ENCODE measurements around the gene PCSK5. TPM values are rescaled to one million over a fixed set of nuclear protein-coding genes. Genes with fewer than 3 reads are reported as not detected.

Gene PCSK5
- total RNA-seq, 4 donors from 2014 or later, result 37.7 to 53.4 (median 43.1) TPM

GRCh38 chr9:75885652-75886051 is 4.8 kb upstream of the PCSK5 start:
- ATAC-seq (ENCODE audit: low FRiP score), result no peak
- no peak for DNase-seq (ENCODE audit: low spot score)
- TF ChIP-seq CTCF (IDR thresholded peaks at IDR 0.05), result no peak

- no peak for ATAC-seq (ENCODE audit: low FRiP score)
- TF ChIP-seq CTCF (IDR thresholded peaks at IDR 0.05), result no peak
- no peak for DNase-seq (ENCODE audit: low spot score)
Measured at GRCh38 chr9:75889577-75889976, 896 bp upstream of the PCSK5 start.

- ATAC-seq (ENCODE audit: low FRiP score), result peak; percentile 51
- DNase-seq (ENCODE audit: low spot score), result no peak
Measured at GRCh38 chr9:75889977-75890471, 449 bp upstream of the PCSK5 start.

GRCh38 chr9:75891277-75891741 is 836 bp downstream of the PCSK5 start:
- ATAC-seq (ENCODE audit: low FRiP score), result peak; percentile 43
- TF ChIP-seq CTCF (IDR thresholded peaks at IDR 0.05), result no peak
- peak; percentile 40 for DNase-seq (ENCODE audit: low spot score)

More at GRCh38 chr9:75889977-75890471, 449 bp upstream of the PCSK5 start:
- no peak for TF ChIP-seq CTCF (IDR thresholded peaks at IDR 0.05)

- DNase-seq (ENCODE audit: low spot score) (no peak), ATAC-seq (ENCODE audit: low FRiP score) (no peak)
- no peak for TF ChIP-seq CTCF (IDR thresholded peaks at IDR 0.05)
Measured at GRCh38 chr9:75891771-75892215, 1.3 kb downstream of the PCSK5 start.

- DNase-seq (ENCODE audit: low spot score), result no peak
- no peak for TF ChIP-seq CTCF (IDR thresholded peaks at IDR 0.05)
- peak; percentile 38 for ATAC-seq (ENCODE audit: low FRiP score)
Measured at GRCh38 chr9:75892216-75892911, 1.9 kb downstream of the PCSK5 start.

GRCh38 chr9:75893106-75893505 is 2.6 kb downstream of the PCSK5 start:
- ATAC-seq (ENCODE audit: low FRiP score) (peak; percentile 35), DNase-seq (ENCODE audit: low spot score) (no peak)
- no peak for TF ChIP-seq CTCF (IDR thresholded peaks at IDR 0.05)

Measured in omental fat pad (tissue), 4 donors.